Measurements from ENCODE around the gene TMEM131.

TMEM131 gene

DNA sequence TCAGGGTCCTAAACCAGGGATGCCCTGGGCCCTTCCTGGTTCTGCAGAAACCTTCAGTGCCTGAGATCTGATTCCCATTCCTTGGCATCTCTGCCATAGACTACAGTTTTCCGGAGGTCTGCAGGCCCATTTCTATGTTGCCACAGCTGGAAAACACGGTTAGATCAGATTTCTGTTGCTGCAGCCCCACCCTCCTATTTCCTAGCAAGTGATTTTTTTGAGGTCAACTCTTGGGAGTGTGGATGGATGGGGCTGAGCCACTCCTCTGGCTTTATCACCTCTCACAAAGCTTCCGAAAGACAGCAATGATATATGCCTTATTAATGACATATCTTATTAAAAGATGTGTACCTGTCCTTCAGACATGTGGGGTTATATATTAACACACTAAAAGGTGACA lies 226.0 kb downstream of the TMEM131 start:
- no peak overlapping the region for H3K27ac ChIP-seq (ENCODE audit: extremely low read depth, low read depth, low read length)
- peaks cover 0 to 40% of the 10 kb centered on the region in 2 experiments; a peak in 2 of 3 replicates for H3K36me3 ChIP-seq (ENCODE audit: control insufficient read depth in 2 of 2, insufficient read depth in 1 of 2, low read length in 2 of 2)
- CTCF ChIA-PET, result interaction anchor here (1.0 kb wide), 1 partner anchor 181 kb away, joined by 3 read pairs; no protein-coding TSS in a partner anchor
- H3K4me1 ChIP-seq (ENCODE audit: control insufficient read depth, insufficient read depth, low read length), result no peaks in the 10 kb centered on the region
- H3K9me3 ChIP-seq (ENCODE audit: control insufficient read depth, insufficient read depth, low read depth, low read length), result no peaks in the 10 kb centered on the region
- TF ChIP-seq KLF9 (tag by site-specific recombination; IDR thresholded peaks at IDR 0.05; ENCODE audit: low read depth) (no peak), ZBTB8A (tag by site-specific recombination; IDR thresholded peaks at IDR 0.05) (no peak), ZNF248 (tag by site-specific recombination; IDR thresholded peaks at IDR 0.05) (no peak)
- TF ChIP-seq, protein P1, sequence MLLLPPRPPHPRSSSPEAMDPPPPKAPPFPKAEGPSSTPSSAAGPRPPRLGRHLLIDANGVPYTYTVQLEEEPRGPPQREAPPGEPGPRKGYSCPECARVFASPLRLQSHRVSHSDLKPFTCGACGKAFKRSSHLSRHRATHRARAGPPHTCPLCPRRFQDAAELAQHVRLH (tag by site-specific recombination; IDR thresholded peaks at IDR 0.05), result no peak
- TF ChIP-seq, protein P2, sequence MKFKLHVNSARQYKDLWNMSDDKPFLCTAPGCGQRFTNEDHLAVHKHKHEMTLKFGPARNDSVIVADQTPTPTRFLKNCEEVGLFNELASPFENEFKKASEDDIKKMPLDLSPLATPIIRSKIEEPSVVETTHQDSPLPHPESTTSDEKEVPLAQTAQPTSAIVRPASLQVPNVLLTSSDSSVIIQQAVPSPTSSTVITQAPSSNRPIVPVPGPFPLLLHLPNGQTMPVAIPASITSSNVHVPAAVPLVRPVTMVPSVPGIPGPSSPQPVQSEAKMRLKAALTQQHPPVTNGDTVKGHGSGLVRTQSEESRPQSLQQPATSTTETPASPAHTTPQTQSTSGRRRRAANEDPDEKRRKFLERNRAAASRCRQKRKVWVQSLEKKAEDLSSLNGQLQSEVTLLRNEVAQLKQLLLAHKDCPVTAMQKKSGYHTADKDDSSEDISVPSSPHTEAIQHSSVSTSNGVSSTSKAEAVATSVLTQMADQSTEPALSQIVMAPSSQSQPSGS (tag by site-specific recombination; IDR thresholded peaks at IDR 0.05; ENCODE audit: low read depth), result no peak
- no peak overlapping the region for H3K4me3 ChIP-seq (ENCODE audit: low read depth, low read length)
- POLR2A ChIA-PET, result no interaction called here

DNA sequence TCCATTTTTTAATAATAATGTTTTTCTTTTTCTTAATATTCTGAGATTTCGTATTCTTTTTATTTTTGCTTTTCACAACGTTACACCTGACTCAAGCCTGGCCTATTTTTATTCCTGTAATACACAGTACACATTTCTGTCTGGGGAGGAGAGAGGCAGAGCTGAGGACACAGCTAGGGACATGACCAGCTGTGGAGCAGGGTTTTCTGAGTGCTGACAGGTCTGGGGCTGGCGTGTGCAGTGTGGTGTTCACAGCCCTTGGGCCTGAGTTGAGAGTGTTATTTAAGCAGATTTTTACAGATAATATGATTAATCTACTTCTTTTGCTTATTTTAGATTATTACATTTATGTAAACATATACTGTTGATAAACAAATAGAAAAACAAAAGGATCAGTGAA lies 226.4 kb downstream of the TMEM131 start:
- no peak for TF ChIP-seq ZNF24 (tag by site-specific recombination; IDR thresholded peaks at IDR 0.05)
- TF ChIP-seq ZNF426 (tag by site-specific recombination; IDR thresholded peaks at IDR 0.05), result no peak
- TF ChIP-seq, protein P3, sequence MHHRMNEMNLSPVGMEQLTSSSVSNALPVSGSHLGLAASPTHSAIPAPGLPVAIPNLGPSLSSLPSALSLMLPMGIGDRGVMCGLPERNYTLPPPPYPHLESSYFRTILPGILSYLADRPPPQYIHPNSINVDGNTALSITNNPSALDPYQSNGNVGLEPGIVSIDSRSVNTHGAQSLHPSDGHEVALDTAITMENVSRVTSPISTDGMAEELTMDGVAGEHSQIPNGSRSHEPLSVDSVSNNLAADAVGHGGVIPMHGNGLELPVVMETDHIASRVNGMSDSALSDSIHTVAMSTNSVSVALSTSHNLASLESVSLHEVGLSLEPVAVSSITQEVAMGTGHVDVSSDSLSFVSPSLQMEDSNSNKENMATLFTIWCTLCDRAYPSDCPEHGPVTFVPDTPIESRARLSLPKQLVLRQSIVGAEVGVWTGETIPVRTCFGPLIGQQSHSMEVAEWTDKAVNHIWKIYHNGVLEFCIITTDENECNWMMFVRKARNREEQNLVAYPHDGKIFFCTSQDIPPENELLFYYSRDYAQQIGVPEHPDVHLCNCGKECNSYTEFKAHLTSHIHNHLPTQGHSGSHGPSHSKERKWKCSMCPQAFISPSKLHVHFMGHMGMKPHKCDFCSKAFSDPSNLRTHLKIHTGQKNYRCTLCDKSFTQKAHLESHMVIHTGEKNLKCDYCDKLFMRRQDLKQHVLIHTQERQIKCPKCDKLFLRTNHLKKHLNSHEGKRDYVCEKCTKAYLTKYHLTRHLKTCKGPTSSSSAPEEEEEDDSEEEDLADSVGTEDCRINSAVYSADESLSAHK (tag by site-specific recombination; IDR thresholded peaks at IDR 0.05), result no peak
- no peak for TF ChIP-seq RBAK (tag by site-specific recombination; IDR thresholded peaks at IDR 0.05)
- TF ChIP-seq HOXA7 (CRISPR knock-in tag; IDR thresholded peaks at IDR 0.05; ENCODE audit: borderline replicate concordance), result no peak
- TF ChIP-seq ZBTB48 (tag by site-specific recombination; IDR thresholded peaks at IDR 0.05), result no peak
- no peak for TF ChIP-seq ZBTB8A (tag by site-specific recombination; IDR thresholded peaks at IDR 0.05)
- TF ChIP-seq MEIS1 (CRISPR knock-in tag; IDR thresholded peaks at IDR 0.05; ENCODE audit: borderline replicate concordance), result no peak
- TF ChIP-seq, protein P4, sequence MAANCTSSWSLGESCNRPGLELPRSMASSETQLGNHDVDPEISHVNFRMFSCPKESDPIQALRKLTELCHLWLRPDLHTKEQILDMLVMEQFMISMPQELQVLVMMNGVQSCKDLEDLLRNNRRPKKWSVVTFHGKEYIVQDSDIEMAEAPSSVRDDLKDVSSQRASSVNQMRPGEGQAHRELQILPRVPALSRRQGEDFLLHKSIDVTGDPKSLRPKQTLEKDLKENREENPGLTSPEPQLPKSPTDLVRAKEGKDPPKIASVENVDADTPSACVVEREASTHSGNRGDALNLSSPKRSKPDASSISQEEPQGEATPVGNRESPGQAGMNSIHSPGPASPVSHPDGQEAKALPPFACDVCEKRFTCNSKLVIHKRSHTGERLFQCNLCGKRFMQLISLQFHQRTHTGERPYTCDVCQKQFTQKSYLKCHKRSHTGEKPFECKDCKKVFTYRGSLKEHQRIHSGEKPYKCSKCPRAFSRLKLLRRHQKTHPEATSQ (tag by site-specific recombination; IDR thresholded peaks at IDR 0.05), result no peak
- Histone ChIP-seq H3K4me3 (ENCODE audit: low read depth, low read length) (no peak overlapping the region), H3K4me1 (ENCODE audit: control insufficient read depth, insufficient read depth, low read length) (no peaks in the 10 kb centered on the region), H3K9me3 (ENCODE audit: control insufficient read depth, insufficient read depth, low read depth, low read length) (no peaks in the 10 kb centered on the region), H3K27ac (ENCODE audit: extremely low read depth, low read depth, low read length) (no peak overlapping the region), H3K36me3 (ENCODE audit: control insufficient read depth in 2 of 2, insufficient read depth in 1 of 2, low read length in 2 of 2) (peaks cover 0 to 44% of the 10 kb centered on the region in 2 experiments; a peak in 2 of 3 replicates)
- ChIA-PET CTCF (interaction anchor here (1.0 kb wide), 1 partner anchor 182 kb away, joined by 3 read pairs; no protein-coding TSS in a partner anchor), POLR2A (no interaction called here)

DNA sequence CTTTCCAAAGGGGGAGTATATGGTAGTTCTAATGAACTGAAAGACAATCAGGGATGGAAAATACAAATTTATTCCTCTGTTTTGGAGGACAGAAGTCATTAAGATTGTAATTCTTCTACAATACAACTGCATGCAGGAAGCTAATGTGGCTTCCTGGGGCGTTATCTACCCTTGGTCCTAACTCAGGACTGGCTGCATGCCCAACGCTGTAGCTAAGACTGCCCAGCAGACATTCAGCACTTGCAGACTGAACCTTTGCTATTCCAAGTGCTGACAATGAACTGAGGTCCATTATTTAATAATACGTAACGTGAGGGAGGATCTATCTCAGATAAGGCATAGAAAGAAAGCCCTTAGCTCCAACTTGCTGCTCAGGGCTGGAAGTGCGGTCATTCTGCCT lies 229.2 kb downstream of the TMEM131 start:
- CTCF ChIA-PET, result interaction anchor here (1.2 kb wide), 1 partner anchor 7 kb away, joined by 8 read pairs; no protein-coding TSS in a partner anchor
- Histone ChIP-seq H3K27ac (ENCODE audit: extremely low read depth, low read depth, low read length) (no peak overlapping the region), H3K36me3 (ENCODE audit: control insufficient read depth in 2 of 2, insufficient read depth in 1 of 2, low read length in 2 of 2) (peaks cover 0 to 47% of the 10 kb centered on the region in 2 experiments; a peak in 2 of 3 replicates), H3K4me3 (ENCODE audit: low read depth, low read length) (no peak overlapping the region), H3K9me3 (ENCODE audit: control insufficient read depth, insufficient read depth, low read depth, low read length) (no peaks in the 10 kb centered on the region), H3K4me1 (ENCODE audit: control insufficient read depth, insufficient read depth, low read length) (no peaks in the 10 kb centered on the region)
- POLR2A ChIA-PET, result no interaction called here
- no peak for TF ChIP-seq ZNF391 (tag by site-specific recombination; IDR thresholded peaks at IDR 0.05; ENCODE audit: borderline replicate concordance, low read depth)
- TF ChIP-seq FEZF1 (tag by site-specific recombination; IDR thresholded peaks at IDR 0.05), result no peak
- no peak for TF ChIP-seq ZFP37 (tag by site-specific recombination; IDR thresholded peaks at IDR 0.05)
- TF ChIP-seq SCRT1 (tag by site-specific recombination; IDR thresholded peaks at IDR 0.05; ENCODE audit: borderline replicate concordance), result no peak
- no peak for TF ChIP-seq GLIS1 (tag by site-specific recombination; IDR thresholded peaks at IDR 0.05)
- TF ChIP-seq, protein P5, sequence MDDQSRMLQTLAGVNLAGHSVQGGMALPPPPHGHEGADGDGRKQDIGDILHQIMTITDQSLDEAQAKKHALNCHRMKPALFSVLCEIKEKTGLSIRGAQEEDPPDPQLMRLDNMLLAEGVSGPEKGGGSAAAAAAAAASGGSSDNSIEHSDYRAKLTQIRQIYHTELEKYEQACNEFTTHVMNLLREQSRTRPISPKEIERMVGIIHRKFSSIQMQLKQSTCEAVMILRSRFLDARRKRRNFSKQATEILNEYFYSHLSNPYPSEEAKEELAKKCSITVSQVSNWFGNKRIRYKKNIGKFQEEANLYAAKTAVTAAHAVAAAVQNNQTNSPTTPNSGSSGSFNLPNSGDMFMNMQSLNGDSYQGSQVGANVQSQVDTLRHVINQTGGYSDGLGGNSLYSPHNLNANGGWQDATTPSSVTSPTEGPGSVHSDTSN (CRISPR knock-in tag; IDR thresholded peaks at IDR 0.05), result no peak
- TF ChIP-seq ZNF585B (tag by site-specific recombination; IDR thresholded peaks at IDR 0.05), result no peak
- no peak for TF ChIP-seq ZNF146 (tag by site-specific recombination; IDR thresholded peaks at IDR 0.05)
- TF ChIP-seq ZNF529 (tag by site-specific recombination; IDR thresholded peaks at IDR 0.05; ENCODE audit: insufficient replicate concordance), result no peak
- TF ChIP-seq ZNF530 (tag by site-specific recombination; IDR thresholded peaks at IDR 0.05; ENCODE audit: low read depth), result no peak
- no peak for TF ChIP-seq ZNF654 (tag by site-specific recombination; IDR thresholded peaks at IDR 0.05; ENCODE audit: low read depth)
- TF ChIP-seq ZNF433 (tag by site-specific recombination; IDR thresholded peaks at IDR 0.05; ENCODE audit: low read depth), result no peak
- TF ChIP-seq ZNF707 (tag by site-specific recombination; IDR thresholded peaks at IDR 0.05), result no peak
- no peak for TF ChIP-seq REPIN1 (tag by site-specific recombination; IDR thresholded peaks at IDR 0.05; ENCODE audit: low read depth)

Data from HEK293 (cell line).